H9 (cell line): ENCODE data around the gene FAF1. TPM values are rescaled to one million over a fixed set of nuclear protein-coding genes. Genes with fewer than 3 reads are reported as not detected.

Experiments
- DNase-seq: peaks from one replicate; pipeline ENCODE4 v3.0.0-alpha.2; 2017
- H2AFZ ChIP-seq: one replicate; pipeline ENCODE4 v1.6.1; 2013; ENCODE audit warnings: mild to moderate bottlenecking, low read length, control low read depth, moderate library complexity
- H2AK5ac ChIP-seq: 2 replicates; pipeline ENCODE4 v1.6.1; 2013; ENCODE audit warnings: low read length, control low read depth, mixed read lengths; ENCODE audit not compliant: insufficient read length
- H2BK120ac ChIP-seq: one replicate; pipeline ENCODE4 v1.6.1; 2013; ENCODE audit warnings: low read depth, mild to moderate bottlenecking, low read length, control low read depth, inconsistent platforms; ENCODE audit not compliant: poor library complexity, severe bottlenecking
- H2BK12ac ChIP-seq: 2 replicates; pipeline ENCODE4 v1.6.1; 2013; ENCODE audit warnings: low read length, control low read depth, mixed read lengths, low read depth; ENCODE audit not compliant: insufficient read length
- H2BK15ac ChIP-seq: 2 replicates; pipeline ENCODE4 v1.6.1; 2013; ENCODE audit warnings: low read depth, low read length, control low read depth
- H2BK20ac ChIP-seq: one replicate; pipeline ENCODE4 v1.6.1; 2013; ENCODE audit warnings: low read depth, mild to moderate bottlenecking, low read length, control low read depth, inconsistent platforms; ENCODE audit not compliant: poor library complexity, severe bottlenecking
- H2BK5ac ChIP-seq: 2 replicates; pipeline ENCODE4 v1.6.1; 2013; ENCODE audit warnings: low read length, control low read depth, mixed read lengths; ENCODE audit not compliant: insufficient read length
- H3K14ac ChIP-seq: 2 replicates; pipeline ENCODE4 v1.6.1; 2013; ENCODE audit warnings: low read length, control low read depth; ENCODE audit not compliant: insufficient read depth
- H3K18ac ChIP-seq: 2 replicates; pipeline ENCODE4 v1.6.1; 2013; ENCODE audit warnings: low read depth, mild to moderate bottlenecking, mixed read lengths, low read length, control low read depth; ENCODE audit not compliant: insufficient read length
- H3K23ac ChIP-seq: 2 replicates; pipeline ENCODE4 v1.6.1; 2013; ENCODE audit warnings: low read length, control low read depth, mixed read lengths, low read depth; ENCODE audit not compliant: insufficient read length
- H3K23me2 ChIP-seq: 2 replicates; pipeline ENCODE4 v1.6.1; 2013; ENCODE audit warnings: low read depth, mild to moderate bottlenecking, mixed read lengths, low read length, control low read depth; ENCODE audit not compliant: insufficient read length, poor library complexity, severe bottlenecking
- H3K27ac ChIP-seq: 2 replicates; pipeline ENCODE4 v1.5.1; 2013; ENCODE audit warnings: low read length, control low read depth, mixed read lengths, low read depth; ENCODE audit not compliant: insufficient read length
- H3K27me3 ChIP-seq: 2 replicates; pipeline ENCODE4 v1.6.1; 2013; ENCODE audit warnings: low read length, control low read depth, inconsistent platforms; ENCODE audit not compliant: insufficient read depth
- H3K4ac ChIP-seq: 2 replicates; pipeline ENCODE4 v1.6.1; 2013; ENCODE audit warnings: low read depth, mild to moderate bottlenecking, control low read depth, inconsistent platforms, low read length, moderate library complexity
- H3K4me1 ChIP-seq: 2 replicates; pipeline ENCODE4 v1.6.1; 2013; ENCODE audit warnings: low read length, control low read depth, inconsistent platforms; ENCODE audit not compliant: insufficient read depth
- H3K4me2 ChIP-seq: 2 replicates; pipeline ENCODE4 v1.6.1; 2013; ENCODE audit warnings: low read length, control low read depth, mixed read lengths; ENCODE audit not compliant: insufficient read length, insufficient read depth
- H3K56ac ChIP-seq: 2 replicates; pipeline ENCODE4 v1.6.1; 2013; ENCODE audit warnings: low read depth, mild to moderate bottlenecking, mixed read lengths, low read length, control low read depth; ENCODE audit not compliant: insufficient read length
- H3K79me1 ChIP-seq: 2 replicates; pipeline ENCODE4 v1.6.1; 2013; ENCODE audit warnings: low read depth, mild to moderate bottlenecking, moderate library complexity, low read length, control low read depth, inconsistent platforms; ENCODE audit not compliant: insufficient read depth, poor library complexity, severe bottlenecking
- H3K79me2 ChIP-seq: 2 replicates; pipeline ENCODE4 v1.6.1; 2013; ENCODE audit warnings: low read length, control low read depth, inconsistent platforms; ENCODE audit not compliant: insufficient read depth
- H3K9ac ChIP-seq: 2 replicates; pipeline ENCODE4 v1.6.1; 2013; ENCODE audit warnings: low read length, control low read depth, mixed read lengths; ENCODE audit not compliant: insufficient read length; ENCODE audit errors: extremely low read depth
- H3K9me3 ChIP-seq: one replicate; pipeline ENCODE4 v1.6.1; 2013; ENCODE audit warnings: low read depth, low read length, inconsistent platforms; ENCODE audit not compliant: control insufficient read depth
- H3T11ph ChIP-seq: one replicate; pipeline ENCODE4 v1.6.1; 2013; ENCODE audit warnings: mild to moderate bottlenecking, low read length, control low read depth, inconsistent platforms
- H4K20me1 ChIP-seq: one replicate; pipeline ENCODE4 v1.6.1; 2013; ENCODE audit not compliant: control insufficient read depth, insufficient read length, insufficient read depth
- H4K5ac ChIP-seq: 2 replicates; pipeline ENCODE4 v1.6.1; 2013; ENCODE audit warnings: low read depth, mild to moderate bottlenecking, mixed read lengths, low read length, control low read depth; ENCODE audit not compliant: insufficient read length
- H4K8ac ChIP-seq: replicated peaks from 2 replicates; pipeline ENCODE4 v1.6.1; 2013; ENCODE audit warnings: low read length, control low read depth, mixed read lengths, low read depth; ENCODE audit not compliant: insufficient read length
- H4K91ac ChIP-seq: 2 replicates; pipeline ENCODE4 v1.6.1; 2013; ENCODE audit warnings: low read depth, mild to moderate bottlenecking, moderate library complexity, mixed read lengths, low read length, control low read depth; ENCODE audit not compliant: insufficient read length
- H3K27ac Mint-ChIP-seq, 3 experiments: 2 replicates in 2 of 3; 3 replicates in 1 of 3; pipeline ENCODE4 v1.8.0; 2020 to 2021; ENCODE audit warnings: mixed read lengths in 3 of 3, mild to moderate bottlenecking in 1 of 3, moderate library complexity in 1 of 3
- H3K27me3 Mint-ChIP-seq: 2 replicates; pipeline ENCODE4 v1.8.0; 2021; ENCODE audit warnings: low read depth, mild to moderate bottlenecking, moderate library complexity, mixed read lengths
- H3K36me3 Mint-ChIP-seq, 3 experiments: 2 replicates in 2 of 3; 3 replicates in 1 of 3; pipeline ENCODE4 v1.8.0; 2020 to 2021; ENCODE audit warnings: low read depth in 3 of 3, mixed read lengths in 3 of 3; ENCODE audit not compliant: insufficient read depth in 1 of 3
- H3K4me1 Mint-ChIP-seq, 2 experiments: 2 replicates each; pipeline ENCODE4 v1.8.0; 2020; ENCODE audit warnings: mixed read lengths in 2 of 2
- H3K4me3 Mint-ChIP-seq, 2 experiments: 2 replicates in 1 of 2; 3 replicates in 1 of 2; pipeline ENCODE4 v1.8.0; 2020 to 2021; ENCODE audit warnings: mild to moderate bottlenecking in 2 of 2, mixed read lengths in 2 of 2, moderate library complexity in 1 of 2
- H3K9me3 Mint-ChIP-seq, 2 experiments: 2 replicates in 1 of 2; 3 replicates in 1 of 2; pipeline ENCODE4 v1.8.0; 2020; ENCODE audit warnings: mild to moderate bottlenecking in 2 of 2, mixed read lengths in 2 of 2, moderate library complexity in 1 of 2
- WGBS: extraction: QIAGEN DNeasy Blood & Tissue Kit; methylation state at CpG from one replicate; pipeline ENCODE4 v1.1.7; 2013; ENCODE audit warnings: missing lambda C conversion rate, low lambda C conversion rate, mixed read lengths; ENCODE audit not compliant: insufficient read length; ENCODE audit errors: extremely low coverage; 5-methylcytosine and 5-hydroxymethylcytosine counted together
- total RNA-seq: library from RNA; stranded (reverse); gene quantifications from 2 replicates; pipeline ENCODE4 v1.2.1, GENCODE V29; 2021
- TF ChIP-seq, protein P1 (sequence below): fragments of 200-600 bp; sonication (generic); conservative IDR thresholded peaks from 3 replicates; pipeline ENCODE4 v1.8.0; 2021; ENCODE audit warnings: antibody characterized with exemption, mild to moderate bottlenecking

FAF1 gene
- total RNA-seq, 1 experiment from 2014 or later: 60.8 TPM

- Histone ChIP-seq H3K14ac (no peak overlapping the region), H4K5ac (no peak overlapping the region), H2BK12ac (no peak overlapping the region), H2BK15ac (no peak overlapping the region), H3K9ac (no peak overlapping the region), H2AFZ (no peak overlapping the region), H2BK20ac (no peak overlapping the region), H2BK120ac (no peak overlapping the region), H3K27ac (no peak overlapping the region), H3K23ac (no peak overlapping the region), H4K8ac (no peak overlapping the region), H3K56ac (no peak overlapping the region), H4K20me1 (no peaks in the 10 kb centered on the region), H3K18ac (no peak overlapping the region), H3T11ph (no peak overlapping the region), H3K79me1 (no peaks in the 10 kb centered on the region), H3K27me3 (no peaks in the 10 kb centered on the region), H3K4me1 (no peaks in the 10 kb centered on the region), H3K4ac (no peak overlapping the region), H4K91ac (no peak overlapping the region), H3K4me2 (no peak overlapping the region), H3K9me3 (no peaks in the 10 kb centered on the region), H3K23me2 (no peaks in the 10 kb centered on the region), H2AK5ac (no peak overlapping the region), H2BK5ac (no peak overlapping the region), H3K79me2 (no peaks in the 10 kb centered on the region; the same call in 1 of the 2 replicates)
- no peaks in the 10 kb centered on the region for H3K27me3 Mint-ChIP-seq
- H3K9me3 Mint-ChIP-seq: peaks cover 0 to 4% of the 10 kb centered on the region in 2 experiments; a peak in 2 of 5 replicates
- TF ChIP-seq, protein P1, sequence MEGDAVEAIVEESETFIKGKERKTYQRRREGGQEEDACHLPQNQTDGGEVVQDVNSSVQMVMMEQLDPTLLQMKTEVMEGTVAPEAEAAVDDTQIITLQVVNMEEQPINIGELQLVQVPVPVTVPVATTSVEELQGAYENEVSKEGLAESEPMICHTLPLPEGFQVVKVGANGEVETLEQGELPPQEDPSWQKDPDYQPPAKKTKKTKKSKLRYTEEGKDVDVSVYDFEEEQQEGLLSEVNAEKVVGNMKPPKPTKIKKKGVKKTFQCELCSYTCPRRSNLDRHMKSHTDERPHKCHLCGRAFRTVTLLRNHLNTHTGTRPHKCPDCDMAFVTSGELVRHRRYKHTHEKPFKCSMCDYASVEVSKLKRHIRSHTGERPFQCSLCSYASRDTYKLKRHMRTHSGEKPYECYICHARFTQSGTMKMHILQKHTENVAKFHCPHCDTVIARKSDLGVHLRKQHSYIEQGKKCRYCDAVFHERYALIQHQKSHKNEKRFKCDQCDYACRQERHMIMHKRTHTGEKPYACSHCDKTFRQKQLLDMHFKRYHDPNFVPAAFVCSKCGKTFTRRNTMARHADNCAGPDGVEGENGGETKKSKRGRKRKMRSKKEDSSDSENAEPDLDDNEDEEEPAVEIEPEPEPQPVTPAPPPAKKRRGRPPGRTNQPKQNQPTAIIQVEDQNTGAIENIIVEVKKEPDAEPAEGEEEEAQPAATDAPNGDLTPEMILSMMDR: no peak
- no peak overlapping the region for H3K4me3 Mint-ChIP-seq
- DNase-seq: no peak
- H3K27ac Mint-ChIP-seq: peak overlapping the region in 2 of 3 experiments; percentile 27 to 59; a peak in 2 of 7 replicates
- peaks cover 4% of the 10 kb centered on the region in 2 experiments; a peak in 2 of 4 replicates for H3K4me1 Mint-ChIP-seq
- no CpG with 5 or more reads among the region's 4 CpGs for WGBS
- H3K36me3 Mint-ChIP-seq: peaks cover 0 to 13% (median 0%) of the 10 kb centered on the region in 3 experiments; a peak in 3 of 7 replicates
These were observed 39.0 kb downstream of the FAF1 start for GRCh38 chr1:50921029-50921428.
